Measurements from ENCODE around the gene TLCD2.
"Not testable (repeated sequence)": the region's sequence is repeated elsewhere in the genome, so short reads cannot be mapped to it uniquely, and the experiment has no call there.

The TLCD2 gene

GRCh38 chr17:1693339-1693738 is 16.8 kb downstream of the TLCD2 start:
- no peak for DNase-seq (ENCODE audit: low read depth in 3 of 3)

- DNase-seq (ENCODE audit: low read depth in 3 of 3) = no peak
Measured at GRCh38 chr17:1690544-1691221, 19.5 kb downstream of the TLCD2 start.

- DNase-seq (ENCODE audit: low read depth in 3 of 3) = not testable (repeated sequence)
Measured at GRCh38 chr17:1688405-1688804, 21.8 kb downstream of the TLCD2 start.

- no peak for DNase-seq (ENCODE audit: low read depth in 3 of 3)
Measured at GRCh38 chr17:1686086-1686485, 24.1 kb downstream of the TLCD2 start.

GRCh38 chr17:1684378-1685189 is 25.6 kb downstream of the TLCD2 start, which contains the start of gene PRPF8:
Gene PRPF8, minus strand, starts transcription at chr17:1684867. Its CDS starts 296 bp downstream, at chr17:1684571.
- peak; percentile 96 to 98 (median 97) for DNase-seq (ENCODE audit: low read depth in 3 of 3)

- no peak for DNase-seq (ENCODE audit: low read depth in 3 of 3)
Measured at GRCh38 chr17:1683459-1683858, 26.7 kb downstream of the TLCD2 start.

GRCh38 chr17:1676401-1676800 is 33.8 kb downstream of the TLCD2 start:
- DNase-seq (ENCODE audit: low read depth in 3 of 3) = no peak

GRCh38 chr17:1673041-1673785 is 37.0 kb downstream of the TLCD2 start:
- no peak for DNase-seq (ENCODE audit: low read depth in 3 of 3)

- not testable (repeated sequence) for DNase-seq (ENCODE audit: low read depth in 3 of 3)
Measured at GRCh38 chr17:1663934-1664333, 46.2 kb downstream of the TLCD2 start.

- no peak for DNase-seq (ENCODE audit: low read depth in 3 of 3)
Measured at GRCh38 chr17:1661045-1661444, 49.1 kb downstream of the TLCD2 start.

GRCh38 chr17:1658100-1658499 is 52.1 kb downstream of the TLCD2 start:
- no peak for DNase-seq (ENCODE audit: low read depth in 3 of 3)

- DNase-seq (ENCODE audit: low read depth in 3 of 3) = no peak
Measured at GRCh38 chr17:1653735-1654134, 56.4 kb downstream of the TLCD2 start.

- not testable (repeated sequence) for DNase-seq (ENCODE audit: low read depth in 3 of 3)
Measured at GRCh38 chr17:1652794-1653193, 57.4 kb downstream of the TLCD2 start.
